ENCODE measurements around the gene SLFN5. TPM values are rescaled to one million over a fixed set of nuclear protein-coding genes. Genes with fewer than 3 reads are reported as not detected.
"Not testable (repeated sequence)": the region's sequence is repeated elsewhere in the genome, so short reads cannot be mapped to it uniquely, and the experiment has no call there.

The SLFN5 gene
- total RNA-seq: 1 to 10 TPM; 7.8 to 8.9 TPM

GRCh38 chr17:35242805-35243560 is at the start of gene SLFN5:
Gene SLFN5, plus strand, starts transcription at chr17:35243072. Its CDS starts 15,619 bp downstream, at chr17:35258691.
- Histone ChIP-seq H3K27me3 (no peaks in the 10 kb centered on the region), H3K36me3 (replicated peaks in 1 of 2; ENCODE audit: insufficient read depth in 1 of 2, low read depth in 2 of 2) (no peaks in the 10 kb centered on the region), H3K27ac (peak within 1 kb of the TSS; percentile 88 to 97 (median 90)), H3K4me1 (peaks cover 23% of the 10 kb centered on the region), H3K9me3 (no peaks in the 10 kb centered on the region), H3K4me3 (peak within 1 kb of the TSS; percentile 15 to 78)
- intact Hi-C loops (cut with DNase I): no loop called here
- DNase-seq: peak; percentile 95 to 97 (median 96)
- ATAC-seq: peak; percentile 95
- TF ChIP-seq CTCF (IDR thresholded peaks at IDR 0.05) (no peak), POLR2A (IDR thresholded peaks at IDR 0.05) (peak; percentile 81 to 97 (median 97))
- 0 to 1% methylated on average over 19 to 44 of the region's 44 CpGs for WGBS, 2 donors

GRCh38 chr17:35194001-35194400 is 48.9 kb upstream of the SLFN5 start, which contains the start of gene SLC35G3:
Gene SLC35G3, minus strand, starts transcription at chr17:35194393. Its CDS starts 86 bp downstream, at chr17:35194307.
- H3K9me3 ChIP-seq; H3K4me1 ChIP-seq; H3K36me3 ChIP-seq (replicated peaks in 1 of 2; ENCODE audit: insufficient read depth in 1 of 2, low read depth in 2 of 2); H3K4me3 ChIP-seq; H3K27ac ChIP-seq; H3K27me3 ChIP-seq; DNase-seq; ATAC-seq; intact Hi-C loops (cut with DNase I): not testable (repeated sequence)
- WGBS, 2 donors: 81 to 82% methylated on average over 11 to 12 of the region's 12 CpGs

GRCh38 chr17:35195062-35195461 is 47.8 kb upstream of the SLFN5 start:
- H3K27ac ChIP-seq; H3K27me3 ChIP-seq; DNase-seq; ATAC-seq; H3K9me3 ChIP-seq; intact Hi-C loops (cut with DNase I); H3K4me1 ChIP-seq; H3K36me3 ChIP-seq (replicated peaks in 1 of 2; ENCODE audit: insufficient read depth in 1 of 2, low read depth in 2 of 2); H3K4me3 ChIP-seq: not testable (repeated sequence)
- WGBS, 2 donors: 90 to 95% methylated on average over 18 to 21 of the region's 31 CpGs

GRCh38 chr17:35202582-35202981 is 40.3 kb upstream of the SLFN5 start:
- H3K27me3 ChIP-seq; ATAC-seq; intact Hi-C loops (cut with DNase I); H3K4me3 ChIP-seq; H3K27ac ChIP-seq; H3K36me3 ChIP-seq (replicated peaks in 1 of 2; ENCODE audit: insufficient read depth in 1 of 2, low read depth in 2 of 2); H3K4me1 ChIP-seq; DNase-seq: not testable (repeated sequence)
- WGBS, 2 donors: 68 to 88% methylated on average over 1 to 2 of the region's 2 CpGs
- H3K9me3 ChIP-seq: peaks cover 0 to 14% (median 0%) of the 10 kb centered on the region in 3 donors

GRCh38 chr17:35210741-35211140 is 32.1 kb upstream of the SLFN5 start:
- DNase-seq (no peak), ATAC-seq (no peak)
- peaks cover 0 to 2% of the 10 kb centered on the region in 2 donors for H3K27me3 ChIP-seq
- intact Hi-C loops (cut with DNase I): no loop called here
- WGBS, 2 donors: 76 to 79% methylated on average over 7 of the region's 7 CpGs
- no peak for TF ChIP-seq POLR2A (IDR thresholded peaks at IDR 0.05)
- no peak for TF ChIP-seq CTCF (IDR thresholded peaks at IDR 0.05)
- H3K27ac ChIP-seq: no peak overlapping the region
- no peak overlapping the region for H3K4me3 ChIP-seq
- H3K4me1 ChIP-seq: no peaks in the 10 kb centered on the region
- H3K9me3 ChIP-seq: no peaks in the 10 kb centered on the region
- H3K36me3 ChIP-seq (replicated peaks in 1 of 2; ENCODE audit: insufficient read depth in 1 of 2, low read depth in 2 of 2): no peaks in the 10 kb centered on the region

GRCh38 chr17:35212668-35213067 is 30.2 kb upstream of the SLFN5 start:
- Histone ChIP-seq H3K36me3 (replicated peaks in 1 of 2; ENCODE audit: insufficient read depth in 1 of 2, low read depth in 2 of 2) (no peaks in the 10 kb centered on the region), H3K4me1 (no peaks in the 10 kb centered on the region), H3K9me3 (no peaks in the 10 kb centered on the region), H3K27ac (no peak overlapping the region), H3K27me3 (peaks cover 0 to 6% of the 10 kb centered on the region in 2 donors), H3K4me3 (no peak overlapping the region)
- DNase-seq: no peak
- ATAC-seq: no peak
- TF ChIP-seq POLR2A (IDR thresholded peaks at IDR 0.05) (no peak), CTCF (IDR thresholded peaks at IDR 0.05) (no peak)
- 55 to 75% methylated on average over 4 of the region's 4 CpGs for WGBS, 2 donors
- intact Hi-C loops (cut with DNase I): no loop called here

Measured in body of pancreas (tissue), 4 donors.